Jurkat, Clone E6-1 (cell line): Measurements from ENCODE around the gene ULK4.

Source experiments
- DNase-seq: peaks from one replicate; pipeline ENCODE4 v3.0.0-alpha.2; 2011; ENCODE audit warnings: low read depth, low spot score
- H3K4me3 ChIP-seq: 2 replicates; pipeline ENCODE4 v1.5.1; 2011; ENCODE audit warnings: mild to moderate bottlenecking, low read length, control low read depth, moderate library complexity

ULK4 gene

GRCh38 chr3:41204369-41204768 is 757.5 kb downstream of the ULK4 start:
- no peak overlapping the region for H3K4me3 ChIP-seq
- DNase-seq: no peak

DNA sequence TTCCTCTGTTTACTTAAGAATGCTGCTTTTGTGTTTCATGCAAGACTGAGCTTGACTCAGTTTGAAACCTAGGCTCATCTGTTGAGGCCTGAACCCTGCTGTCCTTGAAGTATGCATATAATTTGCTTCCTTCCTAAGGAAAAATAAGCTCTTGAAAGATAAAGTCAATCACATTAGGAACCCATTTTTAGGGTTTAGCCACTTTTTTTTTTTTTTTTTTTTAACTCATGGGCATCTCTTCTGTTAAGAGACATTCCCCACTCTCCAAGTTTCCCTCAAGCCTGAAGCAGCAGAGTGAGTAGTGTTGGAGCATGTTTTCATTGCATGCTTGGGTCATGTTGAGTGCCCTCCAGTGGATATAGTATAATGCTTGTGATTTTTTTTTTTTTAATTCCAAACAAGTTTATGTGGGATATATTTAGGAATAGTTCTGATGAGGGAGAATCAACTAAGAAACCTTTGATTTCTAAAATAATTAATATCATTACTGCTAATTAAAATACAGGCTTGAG is 759.0 kb downstream of the ULK4 start:
- H3K4me3 ChIP-seq: no peak overlapping the region
- DNase-seq: no peak

DNA sequence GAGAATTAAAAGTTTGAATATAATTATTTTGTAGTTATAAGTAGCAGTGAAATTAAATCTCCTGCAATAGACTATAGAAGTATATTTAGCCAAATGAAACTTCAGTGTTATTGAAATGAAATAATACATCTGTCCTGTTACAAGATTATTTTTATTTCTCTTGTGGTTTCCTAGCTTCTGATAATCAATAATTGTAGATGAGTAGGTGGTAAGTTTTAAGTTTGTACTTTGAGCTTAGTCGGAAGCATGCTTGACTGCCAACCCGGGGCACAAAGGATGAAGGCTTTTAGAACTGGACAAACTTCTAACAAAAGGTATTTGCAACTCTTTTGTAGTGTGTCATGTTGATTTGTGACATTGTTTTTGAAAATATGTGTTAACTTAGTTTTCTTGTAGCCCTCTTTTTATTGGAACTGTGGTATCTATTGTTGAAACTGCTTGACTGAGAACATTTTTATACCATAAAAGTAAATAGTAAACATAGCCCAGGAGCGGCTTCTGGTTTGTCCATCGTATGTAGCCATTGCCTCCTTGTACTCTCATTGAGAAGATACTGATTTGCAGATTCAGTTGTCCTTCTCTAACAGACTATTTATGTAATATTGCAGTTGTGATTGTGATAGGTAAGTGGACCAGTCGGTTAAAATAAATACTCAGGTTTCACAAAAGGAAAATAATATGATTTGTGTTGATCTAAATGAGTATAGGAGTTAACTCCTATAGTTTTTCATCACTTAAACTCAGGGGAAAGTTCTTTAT is 759.6 kb downstream of the ULK4 start:
- H3K4me3 ChIP-seq: no peak overlapping the region
- no peak for DNase-seq

DNA sequence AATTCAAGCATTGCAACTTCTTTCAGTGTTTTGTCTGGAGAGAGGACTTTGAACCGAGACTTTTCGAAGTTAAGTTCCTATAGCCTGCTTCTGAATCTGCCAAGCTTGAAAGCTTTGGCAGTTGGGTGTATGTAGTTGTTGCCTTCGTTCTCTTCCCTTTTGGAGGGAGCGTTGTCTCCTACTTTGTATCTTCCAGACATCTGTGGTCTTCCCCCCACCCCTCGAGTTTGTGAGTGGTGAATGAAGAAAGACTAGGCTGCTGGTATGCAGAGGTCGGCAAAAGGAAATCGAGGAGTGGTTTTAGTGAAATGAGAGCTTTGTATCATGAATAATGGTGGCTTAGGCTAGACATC is 761.3 kb downstream of the ULK4 start:
- H3K4me3 ChIP-seq: peak overlapping the region; percentile 77
- peak; percentile 70 for DNase-seq

- peak overlapping the region; percentile 77 for H3K4me3 ChIP-seq
- DNase-seq: peak; percentile 14
Measured at GRCh38 chr3:41199866-41200668, 761.8 kb downstream of the ULK4 start.

- H3K4me3 ChIP-seq: peak within 1 kb of the TSS; percentile 77
- peak; percentile 92 for DNase-seq
Measured at GRCh38 chr3:41198950-41199865, 762.7 kb downstream of the ULK4 start, which contains the start of gene CTNNB1. Gene CTNNB1 (plus strand): TSS chr3:41199505. CDS start chr3:41224069, 24,564 bp downstream.

DNA sequence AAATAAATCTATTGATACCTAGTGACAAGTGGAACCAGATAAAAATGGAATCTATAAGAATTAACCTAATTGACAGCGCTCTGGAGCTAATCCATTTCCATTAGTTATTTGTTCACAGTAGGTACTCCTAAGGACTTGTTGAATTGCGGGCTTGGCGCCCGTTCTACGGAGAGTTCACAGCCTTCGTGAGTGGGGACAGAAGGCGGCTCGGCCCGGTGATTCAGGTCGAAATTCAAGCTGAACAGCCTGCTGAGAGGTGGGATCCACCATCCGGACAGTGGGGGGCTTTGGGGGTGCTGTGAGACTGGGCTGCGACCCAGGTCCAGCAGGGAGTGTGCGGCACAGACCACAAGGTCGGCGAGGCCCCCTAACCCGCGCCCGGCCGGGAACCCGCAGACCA is 763.4 kb downstream of the ULK4 start:
- DNase-seq: no peak
- peak overlapping the region; percentile 77 for H3K4me3 ChIP-seq

DNA sequence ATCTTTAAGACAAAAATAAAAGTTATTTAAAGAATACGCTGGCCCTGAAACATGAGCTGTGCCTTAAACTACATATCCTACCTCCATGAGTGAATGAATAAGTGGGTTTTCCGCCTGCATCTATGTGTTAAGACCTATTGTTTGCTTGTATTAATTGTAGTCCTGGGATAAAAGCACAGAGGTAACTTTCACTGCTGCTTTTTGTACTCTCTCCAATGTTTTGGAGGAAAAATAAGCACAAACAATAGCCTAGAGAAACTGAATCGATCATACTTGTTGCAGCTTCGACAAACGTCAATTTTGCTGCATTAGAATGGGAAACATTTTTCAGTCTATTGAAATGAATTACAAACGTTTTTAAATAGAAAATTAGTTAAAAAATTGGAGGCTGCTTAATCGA is 763.9 kb downstream of the ULK4 start:
- DNase-seq: no peak
- no peak overlapping the region for H3K4me3 ChIP-seq
